GM21447 (cell line): ENCODE results near the gene CDHR2.
A peak's percentile ranks its signal among the peaks of the same experiment; 100 is the strongest.

Experiments used
- ATAC-seq: cut with Tn5 transposase; IDR thresholded peaks from one replicate; pipeline ENCODE4 v1.9.1; 2021; ENCODE audit not compliant: unreplicated experiment

CDHR2 gene

GRCh38 chr5:176528301-176528700 is 20.8 kb upstream of the CDHR2 start:
- ATAC-seq, result no peak

GRCh38 chr5:176528761-176529115 is 20.4 kb upstream of the CDHR2 start:
- no peak for ATAC-seq

- ATAC-seq, result no peak
Measured at GRCh38 chr5:176529116-176529740, 19.9 kb upstream of the CDHR2 start.

- ATAC-seq, result peak; percentile 41
Measured at GRCh38 chr5:176529741-176530141, 19.4 kb upstream of the CDHR2 start.

- no peak for ATAC-seq
Measured at GRCh38 chr5:176530393-176530982, 18.7 kb upstream of the CDHR2 start.

- ATAC-seq, result no peak
Measured at GRCh38 chr5:176530983-176531901, 17.9 kb upstream of the CDHR2 start.

- ATAC-seq, result no peak
Measured at GRCh38 chr5:176531902-176532493, 17.1 kb upstream of the CDHR2 start.

GRCh38 chr5:176532795-176533194 is 16.3 kb upstream of the CDHR2 start:
- ATAC-seq, result no peak

GRCh38 chr5:176533390-176533789 is 15.8 kb upstream of the CDHR2 start:
- no peak for ATAC-seq

GRCh38 chr5:176533894-176534611 is 15.1 kb upstream of the CDHR2 start:
- ATAC-seq, result no peak

GRCh38 chr5:176534640-176535039 is 14.5 kb upstream of the CDHR2 start:
- ATAC-seq, result no peak

GRCh38 chr5:176535101-176535663 is 14.0 kb upstream of the CDHR2 start:
- ATAC-seq, result peak; percentile 15

GRCh38 chr5:176535664-176536131 is 13.4 kb upstream of the CDHR2 start:
- ATAC-seq, result no peak

- ATAC-seq, result peak; percentile 24
Measured at GRCh38 chr5:176536132-176536901, 12.8 kb upstream of the CDHR2 start.

- ATAC-seq, result peak; percentile 46
Measured at GRCh38 chr5:176536902-176537553, 12.1 kb upstream of the CDHR2 start, which contains the start of gene RNF44. RNF44 (minus strand) TSS chr5:176537402; CDS start chr5:176532472, 4,930 bp downstream.

- ATAC-seq, result peak; percentile 64
Measured at GRCh38 chr5:176537554-176538229, 11.4 kb upstream of the CDHR2 start.

- no peak for ATAC-seq
Measured at GRCh38 chr5:176538230-176538988, 10.7 kb upstream of the CDHR2 start.

- no peak for ATAC-seq
Measured at GRCh38 chr5:176538989-176539384, 10.2 kb upstream of the CDHR2 start.
